Stimulated activated CD8-positive, alpha-beta memory T cell treated with anti-CD3 and anti-CD28 coated beads, Interleukin-12 subunit alpha, Interleukin-12 subunit beta, amount 100 ng/mL, for 24 hours (primary cell): Measurements from ENCODE around the gene TBC1D17.

Experiments used
- DNase-seq: peaks from one replicate; pipeline ENCODE4 v3.0.0-alpha.2; 2020; ENCODE audit errors: extremely low read depth

Gene TBC1D17

GRCh38 chr19:49877879-49878743 lies 609 bp downstream of the TBC1D17 start:
- DNase-seq: peak; percentile 98

GRCh38 chr19:49878744-49879070 lies 1.2 kb downstream of the TBC1D17 start:
- no peak for DNase-seq

GRCh38 chr19:49879243-49879963 lies 1.9 kb downstream of the TBC1D17 start:
- no peak for DNase-seq

- no peak for DNase-seq
These were observed 2.8 kb downstream of the TBC1D17 start for GRCh38 chr19:49880162-49880869.

GRCh38 chr19:49881186-49881585 lies 3.7 kb downstream of the TBC1D17 start:
- no peak for DNase-seq

GRCh38 chr19:49881672-49882394 lies 4.3 kb downstream of the TBC1D17 start:
- DNase-seq: no peak

- DNase-seq: no peak
These were observed 5.1 kb downstream of the TBC1D17 start for GRCh38 chr19:49882643-49883042.

GRCh38 chr19:49883094-49883493 lies 5.6 kb downstream of the TBC1D17 start:
- no peak for DNase-seq

- DNase-seq: no peak
These were observed 6.6 kb downstream of the TBC1D17 start for GRCh38 chr19:49884109-49884508.

- DNase-seq: no peak
These were observed 7.3 kb downstream of the TBC1D17 start for GRCh38 chr19:49884760-49885159.

GRCh38 chr19:49887037-49887664 lies 9.6 kb downstream of the TBC1D17 start:
- DNase-seq: no peak

- no peak for DNase-seq
These were observed 10.4 kb downstream of the TBC1D17 start for GRCh38 chr19:49887665-49888509.

GRCh38 chr19:49888510-49888824 lies 11.0 kb downstream of the TBC1D17 start:
- DNase-seq: no peak

- no peak for DNase-seq
These were observed 11.7 kb downstream of the TBC1D17 start for GRCh38 chr19:49889038-49889686.

GRCh38 chr19:49889687-49890348 lies 12.3 kb downstream of the TBC1D17 start:
- peak; percentile 25 for DNase-seq

- DNase-seq: peak; percentile 42
These were observed 13.1 kb downstream of the TBC1D17 start for GRCh38 chr19:49890349-49891311.

GRCh38 chr19:49891393-49891792 lies 13.9 kb downstream of the TBC1D17 start:
- DNase-seq: no peak

GRCh38 chr19:49892716-49893115 lies 15.2 kb downstream of the TBC1D17 start:
- no peak for DNase-seq
